WTC11 (cell line): ENCODE data around the gene REG4. TPM values are rescaled to one million over a fixed set of nuclear protein-coding genes. Genes with fewer than 3 reads are reported as not detected.

Experiments used
- ATAC-seq: fragments of 200-7000 bp; cut with Tn5 transposase; 2 replicates; pipeline ENCODE4 v1.10.0; 2021; ENCODE audit warnings: mild to moderate bottlenecking, moderate library complexity
- CTCF ChIA-PET: fragments of 300-600 bp; sonication (Branson Sonifier 250); formaldehyde crosslinking; loops from one replicate; lab custom pipeline; 2021; ENCODE audit warnings: antibody characterized with exemption; lab: Charles Lee
- POLR2A ChIA-PET: fragments of 350-600 bp; sonication (Branson Sonifier 250); formaldehyde crosslinking; loops from one replicate; lab custom pipeline; 2021; ENCODE audit warnings: antibody characterized with exemption; lab: Charles Lee
- DNase-seq: peaks from one replicate; pipeline ENCODE4 v3.0.0; 2021; ENCODE audit warnings: low spot score
- H3K27ac Mint-ChIP-seq: 2 replicates; pipeline ENCODE4 v1.8.0; 2021; ENCODE audit warnings: mixed read lengths
- H3K27me3 Mint-ChIP-seq: 2 replicates; pipeline ENCODE4 v1.8.0; 2021; ENCODE audit warnings: low read depth, mild to moderate bottlenecking, moderate library complexity, mixed read lengths
- H3K36me3 Mint-ChIP-seq: 2 replicates; pipeline ENCODE4 v1.8.0; 2021; ENCODE audit warnings: mixed read lengths
- H3K4me1 Mint-ChIP-seq: 2 replicates; pipeline ENCODE4 v1.8.0; 2022; ENCODE audit warnings: mixed read lengths
- H3K4me3 Mint-ChIP-seq: 2 replicates; pipeline ENCODE4 v1.8.0; 2021; ENCODE audit warnings: mild to moderate bottlenecking, moderate library complexity, mixed read lengths
- H3K9me3 Mint-ChIP-seq: 2 replicates; pipeline ENCODE4 v1.8.0; 2021; ENCODE audit warnings: mixed read lengths
- CBFB ChIP-seq: sonication (generic); formaldehyde crosslinking; IDR thresholded peaks from 2 replicates; pipeline ENCODE4 v1.8.1; 2022; ENCODE audit warnings: mild to moderate bottlenecking, low read depth, missing genetic modification reagents
- CDX4 ChIP-seq: fragments of 250-450 bp; sonication (Bioruptor Pico); IDR thresholded peaks from 2 replicates; pipeline ENCODE4 v1.9.0; 2021; ENCODE audit warnings: moderate library complexity, mild to moderate bottlenecking, inconsistent platforms, borderline replicate concordance
- CREM ChIP-seq: sonication (generic); formaldehyde crosslinking; IDR thresholded peaks from 2 replicates; pipeline ENCODE4 v1.8.1; 2022; ENCODE audit warnings: mild to moderate bottlenecking, missing genetic modification reagents, moderate library complexity
- FOXK1 ChIP-seq: sonication (generic); formaldehyde crosslinking; IDR thresholded peaks from 2 replicates; pipeline ENCODE4 v1.8.0; 2022; ENCODE audit warnings: mild to moderate bottlenecking, moderate library complexity, missing genetic modification reagents
- GRHL2 ChIP-seq: fragments of 250-450 bp; sonication (Bioruptor Pico); IDR thresholded peaks from 2 replicates; pipeline ENCODE4 v1.8.0; 2022; ENCODE audit warnings: mild to moderate bottlenecking, moderate library complexity; ENCODE audit not compliant: insufficient replicate concordance, severe bottlenecking
- HMGXB4 ChIP-seq: sonication (generic); formaldehyde crosslinking; IDR thresholded peaks from 2 replicates; pipeline ENCODE4 v1.8.1; 2023; ENCODE audit warnings: mild to moderate bottlenecking, moderate library complexity, missing genetic modification reagents
- MYBL2 ChIP-seq: sonication (generic); formaldehyde crosslinking; IDR thresholded peaks from 2 replicates; pipeline ENCODE4 v1.8.1; 2023; ENCODE audit warnings: mild to moderate bottlenecking, moderate library complexity, missing genetic modification reagents
- OVOL2 ChIP-seq: fragments of 250-450 bp; sonication (Bioruptor Pico); IDR thresholded peaks from 2 replicates; pipeline ENCODE4 v1.9.0; 2021; ENCODE audit warnings: mild to moderate bottlenecking, borderline replicate concordance
- SOX15 ChIP-seq: fragments of 250-450 bp; sonication (Bioruptor Pico); IDR thresholded peaks from 2 replicates; pipeline ENCODE4 v1.9.0; 2021; ENCODE audit warnings: mild to moderate bottlenecking
- TEAD1 ChIP-seq: sonication (generic); formaldehyde crosslinking; IDR thresholded peaks from 2 replicates; pipeline ENCODE4 v1.8.0; 2022; ENCODE audit warnings: mild to moderate bottlenecking, missing genetic modification reagents
- ZBTB21 ChIP-seq: sonication (generic); formaldehyde crosslinking; IDR thresholded peaks from 2 replicates; pipeline ENCODE4 v1.8.1; 2023; ENCODE audit warnings: mild to moderate bottlenecking, missing genetic modification reagents, borderline replicate concordance
- ZBTB43 ChIP-seq: sonication (generic); formaldehyde crosslinking; IDR thresholded peaks from 2 replicates; pipeline ENCODE4 v1.8.1; 2023; ENCODE audit warnings: mild to moderate bottlenecking, missing genetic modification reagents
- ZNF232 ChIP-seq: sonication (generic); formaldehyde crosslinking; IDR thresholded peaks from 2 replicates; pipeline ENCODE4 v1.8.0; 2022; ENCODE audit warnings: mild to moderate bottlenecking, missing genetic modification reagents
- ZNF317 ChIP-seq: sonication (generic); formaldehyde crosslinking; IDR thresholded peaks from 2 replicates; pipeline ENCODE4 v1.8.1; 2023; ENCODE audit warnings: low read depth, mild to moderate bottlenecking, moderate library complexity, missing genetic modification reagents, borderline replicate concordance
- ZNF416 ChIP-seq: fragments of 250-450 bp; sonication (Bioruptor Pico); IDR thresholded peaks from 2 replicates; pipeline ENCODE4 v1.9.0; 2021; ENCODE audit warnings: mild to moderate bottlenecking, inconsistent platforms
- ZNF423 ChIP-seq: fragments of 250-450 bp; sonication (Bioruptor Pico); IDR thresholded peaks from 2 replicates; pipeline ENCODE4 v2.1.2; 2022; ENCODE audit warnings: mild to moderate bottlenecking, moderate library complexity
- total RNA-seq: library from RNA; stranded (reverse); gene quantifications from 3 replicates; pipeline ENCODE4 v1.2.3, GENCODE V29; 2021
- TF ChIP-seq, protein P1 (sequence below): sonication (generic); formaldehyde crosslinking; IDR thresholded peaks from 2 replicates; pipeline ENCODE4 v1.8.1; 2022; ENCODE audit warnings: mild to moderate bottlenecking, moderate library complexity, missing genetic modification reagents
- TF ChIP-seq, protein P2 (sequence below): sonication (generic); formaldehyde crosslinking; IDR thresholded peaks from 2 replicates; pipeline ENCODE4 v1.8.1; 2023; ENCODE audit warnings: mild to moderate bottlenecking, missing genetic modification reagents, moderate library complexity
- TF ChIP-seq, protein P3 (sequence below): fragments of 200-600 bp; IDR thresholded peaks from 2 replicates; pipeline ENCODE4 v1.8.0; 2022; ENCODE audit warnings: antibody characterized with exemption
- TF ChIP-seq, protein P4 (sequence below): sonication (generic); formaldehyde crosslinking; IDR thresholded peaks from 2 replicates; pipeline ENCODE4 v1.8.0; 2023; ENCODE audit warnings: mild to moderate bottlenecking, missing genetic modification reagents
- TF ChIP-seq, protein P5 (sequence below): sonication (generic); formaldehyde crosslinking; IDR thresholded peaks from 2 replicates; pipeline ENCODE4 v1.8.0; 2023; ENCODE audit warnings: missing genetic modification reagents

Gene REG4
- total RNA-seq, 1 experiment from 2014 or later: 0.31 TPM

- H3K36me3 Mint-ChIP-seq: no peaks in the 10 kb centered on the region
- H3K4me3 Mint-ChIP-seq: no peak overlapping the region
- ATAC-seq: no peak
- POLR2A ChIA-PET: no interaction called here
- no peak for TF ChIP-seq GRHL2 (CRISPR knock-in tag)
- TF ChIP-seq ZBTB43 (CRISPR knock-in tag): no peak
- TF ChIP-seq ZNF317 (CRISPR knock-in tag): no peak
- no peak for TF ChIP-seq ZNF423
- TF ChIP-seq, protein P1, sequence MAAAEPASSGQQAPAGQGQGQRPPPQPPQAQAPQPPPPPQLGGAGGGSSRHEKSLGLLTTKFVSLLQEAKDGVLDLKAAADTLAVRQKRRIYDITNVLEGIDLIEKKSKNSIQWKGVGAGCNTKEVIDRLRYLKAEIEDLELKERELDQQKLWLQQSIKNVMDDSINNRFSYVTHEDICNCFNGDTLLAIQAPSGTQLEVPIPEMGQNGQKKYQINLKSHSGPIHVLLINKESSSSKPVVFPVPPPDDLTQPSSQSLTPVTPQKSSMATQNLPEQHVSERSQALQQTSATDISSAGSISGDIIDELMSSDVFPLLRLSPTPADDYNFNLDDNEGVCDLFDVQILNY (CRISPR knock-in tag): no peak
- no peak for TF ChIP-seq CREM
- no peak for TF ChIP-seq CBFB (CRISPR knock-in tag)
- TF ChIP-seq ZNF416 (CRISPR knock-in tag): no peak
- TF ChIP-seq SOX15: no peak
- TF ChIP-seq, protein P2, sequence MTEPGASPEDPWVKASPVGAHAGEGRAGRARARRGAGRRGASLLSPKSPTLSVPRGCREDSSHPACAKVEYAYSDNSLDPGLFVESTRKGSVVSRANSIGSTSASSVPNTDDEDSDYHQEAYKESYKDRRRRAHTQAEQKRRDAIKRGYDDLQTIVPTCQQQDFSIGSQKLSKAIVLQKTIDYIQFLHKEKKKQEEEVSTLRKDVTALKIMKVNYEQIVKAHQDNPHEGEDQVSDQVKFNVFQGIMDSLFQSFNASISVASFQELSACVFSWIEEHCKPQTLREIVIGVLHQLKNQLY (CRISPR knock-in tag): no peak
- H3K4me1 Mint-ChIP-seq: peaks cover 12% of the 10 kb centered on the region
- no peak overlapping the region for H3K27ac Mint-ChIP-seq
- DNase-seq: no peak
- CTCF ChIA-PET: interaction anchor here (1.9 kb wide), 1 partner anchor 28 kb away, joined by 7 read pairs; no protein-coding TSS in a partner anchor
- H3K9me3 Mint-ChIP-seq: no peaks in the 10 kb centered on the region
- H3K27me3 Mint-ChIP-seq: no peaks in the 10 kb centered on the region
These were observed 36.3 kb downstream of the REG4 start for GRCh38 chr1:119774746-119775490.

DNA sequence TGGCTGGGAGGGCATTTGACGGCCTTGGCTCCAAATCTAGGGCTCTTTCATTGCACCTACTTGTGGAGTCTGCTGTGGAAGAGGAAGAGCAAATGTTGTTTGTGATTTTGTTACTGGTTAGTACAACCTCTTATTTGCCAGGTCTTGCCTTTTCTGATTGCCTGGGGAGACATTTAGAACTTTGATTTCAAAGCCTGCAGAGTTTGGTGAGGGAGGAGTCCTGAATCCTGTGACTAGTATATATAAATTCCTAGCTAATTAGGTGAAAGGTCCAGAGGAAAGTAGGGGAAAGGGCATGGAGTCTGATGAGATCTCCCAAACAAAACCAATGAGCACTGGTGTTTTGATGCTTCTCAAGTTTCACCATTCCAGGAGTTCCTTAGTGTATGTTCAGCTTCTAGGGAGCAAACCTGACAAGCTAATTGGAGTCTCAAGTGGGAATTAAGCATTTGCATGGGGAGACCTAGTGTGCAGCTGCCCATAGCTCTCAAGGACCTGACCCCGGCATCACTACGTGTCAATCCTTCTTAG lies 37.5 kb downstream of the REG4 start:
- ChIA-PET CTCF (interaction anchor here (0.7 to 1.9 kb wide), 2 partner anchors 27 to 30 kb away, joined by 3 to 7 read pairs; no protein-coding TSS in a partner anchor), POLR2A (no interaction called here)
- Mint-ChIP-seq H3K9me3 (no peaks in the 10 kb centered on the region), H3K36me3 (no peaks in the 10 kb centered on the region), H3K27me3 (no peaks in the 10 kb centered on the region), H3K27ac (peak overlapping the region; percentile 51), H3K4me1 (peaks cover 12% of the 10 kb centered on the region), H3K4me3 (no peak overlapping the region)
- no peak for DNase-seq
- TF ChIP-seq ZNF232 (CRISPR knock-in tag) (no peak), GRHL2 (CRISPR knock-in tag) (no peak), FOXK1 (CRISPR knock-in tag) (no peak), TEAD1 (CRISPR knock-in tag) (no peak), ZBTB43 (CRISPR knock-in tag) (no peak), ZNF416 (CRISPR knock-in tag) (no peak), OVOL2 (no peak), CDX4 (no peak), ZBTB21 (no peak), MYBL2 (CRISPR knock-in tag) (no peak), HMGXB4 (no peak)
- TF ChIP-seq, protein P3, sequence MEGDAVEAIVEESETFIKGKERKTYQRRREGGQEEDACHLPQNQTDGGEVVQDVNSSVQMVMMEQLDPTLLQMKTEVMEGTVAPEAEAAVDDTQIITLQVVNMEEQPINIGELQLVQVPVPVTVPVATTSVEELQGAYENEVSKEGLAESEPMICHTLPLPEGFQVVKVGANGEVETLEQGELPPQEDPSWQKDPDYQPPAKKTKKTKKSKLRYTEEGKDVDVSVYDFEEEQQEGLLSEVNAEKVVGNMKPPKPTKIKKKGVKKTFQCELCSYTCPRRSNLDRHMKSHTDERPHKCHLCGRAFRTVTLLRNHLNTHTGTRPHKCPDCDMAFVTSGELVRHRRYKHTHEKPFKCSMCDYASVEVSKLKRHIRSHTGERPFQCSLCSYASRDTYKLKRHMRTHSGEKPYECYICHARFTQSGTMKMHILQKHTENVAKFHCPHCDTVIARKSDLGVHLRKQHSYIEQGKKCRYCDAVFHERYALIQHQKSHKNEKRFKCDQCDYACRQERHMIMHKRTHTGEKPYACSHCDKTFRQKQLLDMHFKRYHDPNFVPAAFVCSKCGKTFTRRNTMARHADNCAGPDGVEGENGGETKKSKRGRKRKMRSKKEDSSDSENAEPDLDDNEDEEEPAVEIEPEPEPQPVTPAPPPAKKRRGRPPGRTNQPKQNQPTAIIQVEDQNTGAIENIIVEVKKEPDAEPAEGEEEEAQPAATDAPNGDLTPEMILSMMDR: no peak
- TF ChIP-seq, protein P4, sequence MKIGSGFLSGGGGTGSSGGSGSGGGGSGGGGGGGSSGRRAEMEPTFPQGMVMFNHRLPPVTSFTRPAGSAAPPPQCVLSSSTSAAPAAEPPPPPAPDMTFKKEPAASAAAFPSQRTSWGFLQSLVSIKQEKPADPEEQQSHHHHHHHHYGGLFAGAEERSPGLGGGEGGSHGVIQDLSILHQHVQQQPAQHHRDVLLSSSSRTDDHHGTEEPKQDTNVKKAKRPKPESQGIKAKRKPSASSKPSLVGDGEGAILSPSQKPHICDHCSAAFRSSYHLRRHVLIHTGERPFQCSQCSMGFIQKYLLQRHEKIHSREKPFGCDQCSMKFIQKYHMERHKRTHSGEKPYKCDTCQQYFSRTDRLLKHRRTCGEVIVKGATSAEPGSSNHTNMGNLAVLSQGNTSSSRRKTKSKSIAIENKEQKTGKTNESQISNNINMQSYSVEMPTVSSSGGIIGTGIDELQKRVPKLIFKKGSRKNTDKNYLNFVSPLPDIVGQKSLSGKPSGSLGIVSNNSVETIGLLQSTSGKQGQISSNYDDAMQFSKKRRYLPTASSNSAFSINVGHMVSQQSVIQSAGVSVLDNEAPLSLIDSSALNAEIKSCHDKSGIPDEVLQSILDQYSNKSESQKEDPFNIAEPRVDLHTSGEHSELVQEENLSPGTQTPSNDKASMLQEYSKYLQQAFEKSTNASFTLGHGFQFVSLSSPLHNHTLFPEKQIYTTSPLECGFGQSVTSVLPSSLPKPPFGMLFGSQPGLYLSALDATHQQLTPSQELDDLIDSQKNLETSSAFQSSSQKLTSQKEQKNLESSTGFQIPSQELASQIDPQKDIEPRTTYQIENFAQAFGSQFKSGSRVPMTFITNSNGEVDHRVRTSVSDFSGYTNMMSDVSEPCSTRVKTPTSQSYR (CRISPR knock-in tag): no peak
- TF ChIP-seq, protein P5, sequence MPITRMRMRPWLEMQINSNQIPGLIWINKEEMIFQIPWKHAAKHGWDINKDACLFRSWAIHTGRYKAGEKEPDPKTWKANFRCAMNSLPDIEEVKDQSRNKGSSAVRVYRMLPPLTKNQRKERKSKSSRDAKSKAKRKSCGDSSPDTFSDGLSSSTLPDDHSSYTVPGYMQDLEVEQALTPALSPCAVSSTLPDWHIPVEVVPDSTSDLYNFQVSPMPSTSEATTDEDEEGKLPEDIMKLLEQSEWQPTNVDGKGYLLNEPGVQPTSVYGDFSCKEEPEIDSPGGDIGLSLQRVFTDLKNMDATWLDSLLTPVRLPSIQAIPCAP (CRISPR knock-in tag): no peak
- peak; percentile 59; the same call in 1 of the 2 replicates for ATAC-seq
